ENCODE results near the gene RBM5.

- no peak for TF ChIP-seq POLR2A (IDR thresholded peaks at IDR 0.05)
- TF ChIP-seq CTCF (IDR thresholded peaks at IDR 0.05): no peak
- TF ChIP-seq EP300 (IDR thresholded peaks at IDR 0.05): no peak
These were observed 31.8 kb downstream of the RBM5 start for GRCh38 chr3:50120364-50121071.
